ENCODE data around the gene IER5L. TPM values are rescaled to one million over a fixed set of nuclear protein-coding genes. Genes with fewer than 3 reads are reported as not detected.

The IER5L gene
- polyA plus RNA-seq, 10 donors, result 2.6 to 7.0 (median 3.6) TPM

DNA sequence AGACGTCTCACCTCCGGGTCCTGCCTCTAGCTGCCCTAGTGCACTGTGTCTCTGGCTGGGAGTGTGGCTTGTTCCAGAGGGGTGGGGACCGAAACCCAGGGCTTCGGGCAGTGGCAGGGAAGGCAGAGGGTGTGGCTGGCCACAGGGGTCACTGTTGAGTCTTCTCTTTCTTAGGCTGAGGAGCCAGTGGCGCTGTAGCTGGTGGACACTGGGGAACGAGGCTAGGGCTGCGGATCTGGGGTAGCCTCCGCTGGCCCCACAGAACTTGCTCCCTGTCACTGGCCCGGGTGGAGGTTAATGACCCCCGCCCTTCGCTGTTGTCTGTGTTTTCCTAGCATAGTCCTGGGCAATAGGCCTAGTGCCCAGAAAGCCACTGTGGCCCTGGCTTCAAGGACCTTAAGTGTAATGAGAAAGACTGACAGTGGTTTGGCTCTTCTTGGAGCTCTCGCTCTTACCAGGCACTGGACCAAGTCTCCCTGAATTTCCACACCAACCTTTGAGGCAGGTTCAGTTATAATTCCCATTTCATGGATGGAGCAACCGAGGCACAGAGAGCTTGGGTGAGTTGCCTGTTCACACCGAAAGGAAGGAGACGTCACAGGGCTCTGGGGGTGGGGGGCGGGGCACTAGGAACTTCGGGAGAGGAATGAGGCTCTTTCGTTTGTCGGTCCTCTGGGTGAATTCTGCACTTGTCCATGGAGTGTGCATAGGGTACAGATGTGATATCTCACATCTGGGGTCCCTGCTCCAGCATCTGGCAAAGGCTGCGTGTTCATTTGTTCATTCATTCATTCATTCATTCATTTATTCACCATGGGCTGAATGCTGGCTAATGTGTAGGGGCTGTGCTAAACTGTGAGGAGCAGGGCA lies 4.8 kb upstream of the IER5L start:
- peak in 1 of 3 donors; percentile 41 for DNase-seq

DNA sequence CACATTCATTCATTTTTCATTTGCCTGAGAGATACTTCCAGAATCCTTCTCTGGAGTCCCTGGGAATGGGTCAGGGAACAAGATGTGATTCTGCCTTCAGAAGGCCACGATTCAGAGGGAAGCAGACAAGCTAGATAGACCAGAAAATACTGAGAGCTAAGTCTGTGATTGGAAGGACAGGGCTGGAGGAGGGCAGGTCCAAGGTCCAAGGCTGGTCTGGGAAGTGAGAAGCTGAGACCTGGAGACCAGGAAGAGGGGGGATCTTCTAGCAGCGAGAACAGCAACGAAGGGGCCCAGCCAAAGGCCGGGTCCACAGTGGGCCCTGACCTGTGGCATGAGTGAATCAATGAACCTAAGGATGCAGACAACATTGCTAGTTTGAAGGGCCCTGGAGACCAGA lies 4.1 kb upstream of the IER5L start:
- DNase-seq, result no peak

DNA sequence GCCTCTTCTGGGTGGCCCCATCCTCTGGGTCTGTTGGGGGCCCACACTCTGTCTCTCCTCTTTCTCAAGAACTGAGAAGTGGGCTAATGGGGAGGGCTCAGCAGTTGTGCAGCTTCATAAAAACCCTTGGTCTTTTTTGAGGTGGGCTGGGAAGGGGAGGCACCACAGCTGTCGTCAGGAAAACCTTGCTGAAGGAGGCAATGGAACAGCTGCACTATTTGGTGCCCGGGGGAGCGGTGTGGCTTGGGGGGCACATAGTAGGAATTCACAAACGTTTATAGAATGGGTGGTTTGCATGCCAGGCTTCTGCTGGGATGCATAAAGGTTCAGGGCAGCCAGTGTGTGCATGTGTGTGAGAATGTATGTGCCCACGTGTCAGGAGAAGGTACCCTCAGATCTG lies 3.2 kb upstream of the IER5L start:
- DNase-seq, result no peak

DNA sequence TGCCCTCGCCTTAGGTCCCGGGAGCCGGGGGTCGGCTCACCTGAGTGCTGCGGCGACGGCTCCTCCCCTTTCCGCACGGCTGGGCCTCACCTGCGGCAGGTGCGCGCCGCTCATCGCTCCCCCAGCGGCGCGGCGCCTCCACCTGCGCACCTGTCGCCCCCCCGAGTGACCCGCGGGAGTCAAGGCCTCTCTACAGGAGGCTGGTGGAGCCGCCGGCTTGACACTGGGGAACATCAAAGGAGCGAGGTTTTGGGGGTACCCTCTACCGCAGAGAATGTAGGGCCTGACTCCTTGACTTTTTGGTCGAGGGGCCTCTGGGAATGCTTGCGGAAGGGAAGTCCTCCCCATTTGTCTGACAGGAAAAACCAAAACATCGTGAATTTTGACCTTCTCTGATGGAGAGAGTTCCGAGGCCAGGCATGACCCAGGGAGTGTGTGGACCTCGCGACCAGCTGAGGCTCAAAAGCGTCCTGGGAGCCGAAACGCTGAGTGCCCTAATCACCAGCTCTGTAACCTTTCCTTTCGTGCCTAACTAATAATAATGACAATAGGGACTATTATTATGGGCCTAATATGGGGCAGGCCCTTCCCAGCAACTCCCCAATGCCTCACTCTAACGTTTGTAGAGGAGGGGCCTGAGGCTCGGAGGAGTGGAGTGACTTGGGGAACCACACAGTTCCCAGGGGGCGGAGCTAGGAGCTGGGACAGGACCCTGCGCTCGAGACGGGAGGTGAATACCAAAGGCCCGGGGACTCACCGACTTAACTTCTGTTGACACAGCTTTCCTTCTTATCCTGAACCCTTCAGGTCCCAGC lies 714 bp upstream of the IER5L start:
- DNase-seq, result no peak

DNA sequence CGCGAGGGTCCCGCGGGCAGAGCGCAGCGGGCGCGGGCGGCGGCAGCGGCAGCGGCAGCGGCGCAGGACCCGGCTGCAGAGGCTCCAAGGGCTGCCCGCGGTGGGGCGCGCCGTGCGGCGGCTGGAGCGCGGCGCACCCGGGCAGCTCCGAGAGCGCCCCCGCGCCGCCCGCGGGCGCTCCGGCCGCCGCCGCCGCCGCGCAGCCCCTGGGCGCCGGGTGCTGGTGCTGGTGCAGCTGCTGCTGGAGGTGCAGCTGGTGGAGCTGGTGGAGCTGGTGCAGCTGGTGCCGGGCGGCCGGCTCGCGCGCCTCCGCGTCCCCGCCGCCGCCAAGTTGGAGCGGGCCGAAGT lies 644 bp downstream of the IER5L start:
- no peak for DNase-seq

DNA sequence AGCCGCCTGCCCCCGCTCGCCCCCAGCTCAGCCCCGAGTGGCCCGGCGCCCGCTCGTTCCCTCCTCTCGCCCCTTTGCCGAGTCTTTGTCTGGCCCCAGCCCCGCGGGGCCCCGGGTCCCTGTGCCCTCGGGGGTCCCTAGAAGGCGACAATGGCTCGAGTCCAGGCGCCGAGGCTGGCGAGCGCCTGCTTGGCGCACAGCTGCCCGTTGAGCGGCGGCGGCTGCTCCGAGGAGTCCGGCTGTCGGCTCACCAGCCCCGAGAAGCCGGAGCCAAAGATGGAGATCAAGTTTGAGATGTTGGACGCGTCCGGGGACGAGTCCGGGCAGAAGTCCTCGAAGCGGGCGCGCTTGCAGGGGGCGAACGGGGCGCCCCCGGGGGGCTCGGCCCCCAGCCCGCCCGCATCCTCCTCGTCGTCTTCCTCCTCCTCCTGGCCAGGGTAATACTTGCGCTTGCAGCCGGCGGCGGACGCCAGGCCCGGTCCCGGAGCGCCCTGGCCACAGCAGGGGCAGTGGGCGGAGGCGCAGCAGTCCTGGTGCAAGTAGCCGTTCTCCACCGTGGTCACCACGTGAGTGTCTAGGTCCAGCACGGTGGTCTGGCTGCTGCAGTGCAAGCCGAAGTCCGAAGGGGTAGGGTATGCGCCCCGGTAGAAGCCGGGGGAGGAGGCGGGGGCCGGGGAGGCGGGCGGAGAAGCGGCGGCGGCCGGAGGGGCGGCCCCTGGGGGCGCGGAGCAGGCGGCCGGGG lies 1.2 kb downstream of the IER5L start:
- DNase-seq, result peak in 2 of 3 donors; percentile 60 to 83

DNA sequence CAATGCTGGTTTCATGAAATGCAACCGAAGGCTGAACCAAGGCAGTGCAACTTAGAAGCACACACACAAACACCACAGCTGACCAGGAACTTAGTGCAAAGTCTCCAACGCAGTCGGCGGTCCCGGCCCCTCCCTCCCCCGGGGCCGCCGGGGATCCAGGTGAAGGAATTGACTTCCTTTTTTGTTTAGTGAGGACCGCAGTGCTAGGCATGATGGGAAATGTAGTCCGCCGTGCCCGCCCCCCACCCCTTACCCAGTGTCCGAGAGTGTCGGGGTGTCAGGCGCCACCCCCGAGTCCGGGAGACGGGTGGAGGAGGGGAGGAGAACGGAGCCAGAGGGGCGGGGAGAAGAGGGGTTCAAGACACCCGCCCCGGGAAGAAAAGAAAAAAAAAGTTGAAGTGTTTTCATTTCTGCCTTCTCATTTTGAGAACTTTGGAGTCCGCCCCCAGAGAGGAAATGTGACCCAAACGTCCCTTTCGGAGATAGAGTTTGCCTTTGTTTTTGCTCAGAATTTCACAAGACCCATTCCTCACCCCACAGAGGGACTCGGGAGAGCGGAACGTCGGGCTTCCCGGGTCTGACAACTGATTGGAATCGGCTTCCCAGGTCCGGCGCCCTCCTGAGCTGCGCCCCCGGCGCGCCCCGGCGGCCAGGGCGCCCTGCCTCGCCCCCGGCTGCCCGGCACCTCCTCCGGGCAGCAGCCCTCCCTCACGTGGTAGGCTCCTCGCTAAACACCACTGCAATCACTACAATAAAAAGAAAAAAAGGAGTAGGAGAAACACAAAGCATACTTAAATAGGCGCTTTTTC lies 2.0 kb downstream of the IER5L start:
- DNase-seq, result peak; percentile 91 to 97 (median 92)

DNA sequence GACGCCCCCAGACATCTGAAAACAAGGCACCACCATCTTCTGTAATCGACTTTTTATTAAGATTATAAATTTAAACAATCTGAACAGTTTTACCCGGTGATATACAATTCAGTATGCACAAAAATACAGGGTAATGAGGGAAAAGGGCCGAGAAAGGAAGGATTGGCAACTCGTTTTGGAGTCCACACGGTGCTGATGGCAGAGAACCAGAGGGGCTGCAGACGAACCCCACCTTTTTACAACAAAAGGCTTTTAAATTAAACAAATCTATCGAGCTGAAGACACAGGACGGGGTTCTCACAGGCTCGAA lies 2.6 kb downstream of the IER5L start:
- no peak for DNase-seq

DNA sequence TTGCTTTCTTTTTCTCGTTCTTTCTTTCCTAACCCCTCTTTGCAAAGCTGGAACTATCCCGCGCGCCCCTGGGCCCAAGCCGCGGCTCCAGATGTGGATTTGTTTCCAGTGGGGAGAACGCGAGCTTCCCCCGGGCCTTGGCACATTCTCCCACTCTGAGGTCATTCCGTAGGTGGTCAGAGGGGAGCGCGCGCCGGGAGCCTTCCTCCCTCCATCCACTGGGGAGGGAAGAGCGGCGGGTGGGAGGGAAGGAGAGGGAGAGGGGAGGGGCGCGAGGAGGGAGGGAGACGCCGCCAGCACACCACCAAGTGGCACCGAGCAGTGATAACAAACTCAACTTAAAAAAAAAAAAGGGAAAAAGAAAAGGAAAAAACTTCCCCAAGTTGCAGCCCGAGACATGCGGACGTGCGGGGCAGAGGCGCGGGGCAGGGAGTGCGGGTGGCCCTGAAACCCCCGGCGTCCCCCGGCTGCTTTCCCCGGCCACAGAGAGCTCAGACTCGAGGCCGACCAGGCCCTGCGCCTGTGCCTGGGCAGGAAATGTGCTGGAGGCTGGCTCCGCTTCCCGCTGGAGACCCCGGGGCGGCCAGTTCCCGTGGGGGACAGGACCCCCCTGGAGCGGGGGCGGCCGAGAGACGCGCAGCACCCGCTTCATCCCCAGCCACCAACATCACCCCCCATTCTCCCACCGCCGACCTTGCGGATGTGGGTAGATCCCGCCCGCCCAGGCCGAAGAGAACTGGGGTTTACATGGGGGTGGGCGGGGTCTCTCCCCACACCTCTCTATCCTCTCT lies 3.1 kb downstream of the IER5L start:
- DNase-seq, result peak; percentile 81 to 93 (median 87)

DNA sequence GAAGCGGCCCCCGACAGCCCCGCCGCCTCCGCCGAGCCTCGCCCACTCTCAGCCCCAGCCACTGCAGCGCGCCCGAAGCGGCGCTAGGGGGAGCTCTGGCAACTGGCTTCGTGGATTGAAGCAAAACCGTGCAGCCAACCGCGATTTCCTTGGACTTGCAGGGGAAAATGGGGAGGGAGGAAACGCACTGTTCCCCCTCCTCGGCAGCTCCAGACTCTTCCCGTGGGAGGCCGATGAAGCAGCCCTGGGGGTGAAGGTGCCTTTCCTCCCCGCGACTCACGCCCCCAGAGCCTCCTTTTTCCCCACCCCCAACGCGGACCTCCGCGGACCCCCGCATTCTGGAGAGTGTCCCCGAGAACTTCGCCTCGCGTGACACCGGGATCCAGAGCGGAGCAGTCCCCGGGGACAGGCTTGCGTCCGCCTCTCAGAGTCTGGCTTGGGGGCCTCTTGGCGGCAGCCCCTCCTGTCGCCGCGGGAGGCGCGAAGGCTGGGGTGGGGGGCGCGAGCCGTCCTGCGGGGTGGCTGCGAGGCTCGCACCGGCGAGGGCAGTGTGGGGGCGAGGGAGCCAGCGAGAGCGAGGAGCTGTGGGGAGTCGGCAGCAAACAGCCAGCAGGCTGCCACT lies 3.8 kb downstream of the IER5L start:
- peak; percentile 92 to 96 (median 94) for DNase-seq

DNA sequence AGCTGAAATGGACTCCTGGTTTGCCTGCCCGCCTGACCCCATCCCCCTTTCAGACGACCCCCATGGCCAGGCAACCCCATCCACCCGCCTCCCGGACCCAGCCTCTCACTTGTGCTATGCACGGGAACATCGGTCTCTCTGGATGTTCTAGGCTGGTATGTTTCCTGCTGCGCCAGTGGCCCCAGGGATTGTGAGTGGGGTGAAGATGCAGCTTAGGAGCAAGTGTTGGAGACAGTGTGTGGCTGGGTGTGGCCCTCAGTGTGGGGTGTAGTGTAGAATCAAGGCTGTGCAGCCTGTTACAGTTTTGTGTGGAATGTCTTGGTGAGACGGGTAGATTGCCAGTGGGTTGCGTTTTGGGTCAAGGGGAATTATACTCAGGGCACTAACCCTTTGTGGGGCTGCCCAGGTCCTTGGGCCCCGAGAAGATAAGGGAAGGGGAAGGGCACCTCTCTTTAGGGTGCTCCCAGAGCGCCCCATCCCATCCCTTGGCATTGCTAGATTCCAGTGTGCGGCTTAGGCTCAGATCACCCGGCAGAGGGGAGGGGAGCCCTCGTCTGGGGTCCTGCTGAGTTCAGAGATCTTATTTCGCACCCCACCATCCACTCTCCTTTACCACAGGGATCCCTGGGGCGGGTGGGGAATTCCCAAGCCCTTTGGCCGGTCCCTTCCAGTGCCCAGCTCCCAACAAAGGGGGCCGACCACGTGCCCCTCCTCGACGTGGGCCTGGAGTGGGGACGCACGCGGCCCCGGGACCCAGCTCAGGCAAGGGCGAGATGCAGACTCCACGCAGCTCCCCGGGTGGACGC lies 4.6 kb downstream of the IER5L start:
- DNase-seq, result peak in 1 of 3 donors; percentile 46

DNA sequence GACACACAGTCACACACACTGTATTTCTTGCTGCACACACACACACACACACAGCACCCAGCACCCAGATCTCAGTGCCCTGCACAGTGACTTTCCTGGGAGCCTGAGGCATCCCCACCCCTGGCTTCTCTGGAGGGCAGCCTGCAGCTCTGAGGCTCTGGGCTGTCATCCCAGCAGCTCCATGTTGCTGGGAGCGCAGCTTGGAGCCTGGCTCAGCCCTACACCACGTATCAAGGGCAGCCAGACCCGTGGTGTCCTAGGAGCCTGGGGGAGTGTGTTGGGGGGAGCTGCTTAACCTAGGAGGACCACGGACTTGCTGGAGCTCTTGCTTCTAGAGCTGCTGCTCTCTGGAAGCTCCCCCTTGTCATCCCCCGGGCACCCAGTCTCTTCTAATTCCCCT lies 5.2 kb downstream of the IER5L start:
- peak in 1 of 3 donors; percentile 64 for DNase-seq

DNA sequence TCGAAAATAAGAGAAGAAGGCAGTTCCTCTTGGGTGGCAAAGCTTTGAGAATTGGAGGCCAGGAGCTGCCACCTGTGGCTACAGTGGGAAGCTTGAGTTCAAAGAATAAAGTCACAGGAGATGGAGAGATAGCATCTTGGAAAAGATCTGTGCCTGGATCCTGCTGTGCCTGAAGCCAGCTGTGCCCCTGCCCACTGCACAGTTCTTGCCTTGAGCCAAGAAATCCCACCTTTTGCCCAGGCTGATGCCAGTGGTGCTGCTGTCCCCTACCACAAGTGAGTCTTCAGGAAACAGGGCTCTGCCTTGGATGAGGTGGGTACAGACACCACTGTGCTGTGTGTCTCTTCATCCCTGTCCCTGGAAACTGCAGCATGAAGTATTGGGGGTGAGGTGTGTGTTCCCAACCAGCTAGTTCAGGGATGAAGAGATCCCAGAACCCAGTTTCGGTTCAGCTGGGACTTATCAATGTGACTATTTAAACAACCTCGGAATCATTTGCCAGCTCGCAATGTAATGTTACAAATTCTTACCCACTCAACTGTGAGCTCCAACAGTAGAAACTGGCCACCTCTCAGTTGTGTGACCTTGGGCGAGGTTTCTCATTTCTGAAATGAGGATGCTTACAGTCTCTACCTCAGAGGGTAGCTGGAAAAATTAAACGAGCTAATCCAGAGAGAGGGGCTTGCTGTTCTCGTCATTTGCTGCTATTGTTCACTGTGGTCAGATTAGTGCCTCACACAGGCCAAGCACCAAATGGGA lies 5.9 kb downstream of the IER5L start:
- no peak for DNase-seq

DNA sequence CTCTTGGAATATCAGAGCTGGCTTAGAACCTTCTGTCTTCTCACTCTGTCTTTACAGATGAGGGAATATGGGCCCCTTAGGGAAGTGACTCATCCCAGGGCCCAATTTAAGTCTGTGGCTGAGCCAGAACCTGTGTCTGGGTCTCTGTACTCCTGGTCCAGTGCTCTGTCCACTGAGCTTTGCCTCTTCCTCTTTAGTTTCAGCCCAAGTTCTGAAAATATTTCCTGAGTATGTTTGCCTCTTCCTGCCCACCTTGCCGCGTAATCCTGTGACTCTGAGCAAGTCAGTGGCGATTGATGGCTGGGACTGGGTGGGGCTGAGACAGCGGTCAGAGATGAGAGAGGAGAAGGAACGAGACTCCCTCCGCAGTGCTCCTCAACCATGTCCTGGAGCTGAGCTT lies 7.8 kb downstream of the IER5L start:
- no peak for DNase-seq

DNA sequence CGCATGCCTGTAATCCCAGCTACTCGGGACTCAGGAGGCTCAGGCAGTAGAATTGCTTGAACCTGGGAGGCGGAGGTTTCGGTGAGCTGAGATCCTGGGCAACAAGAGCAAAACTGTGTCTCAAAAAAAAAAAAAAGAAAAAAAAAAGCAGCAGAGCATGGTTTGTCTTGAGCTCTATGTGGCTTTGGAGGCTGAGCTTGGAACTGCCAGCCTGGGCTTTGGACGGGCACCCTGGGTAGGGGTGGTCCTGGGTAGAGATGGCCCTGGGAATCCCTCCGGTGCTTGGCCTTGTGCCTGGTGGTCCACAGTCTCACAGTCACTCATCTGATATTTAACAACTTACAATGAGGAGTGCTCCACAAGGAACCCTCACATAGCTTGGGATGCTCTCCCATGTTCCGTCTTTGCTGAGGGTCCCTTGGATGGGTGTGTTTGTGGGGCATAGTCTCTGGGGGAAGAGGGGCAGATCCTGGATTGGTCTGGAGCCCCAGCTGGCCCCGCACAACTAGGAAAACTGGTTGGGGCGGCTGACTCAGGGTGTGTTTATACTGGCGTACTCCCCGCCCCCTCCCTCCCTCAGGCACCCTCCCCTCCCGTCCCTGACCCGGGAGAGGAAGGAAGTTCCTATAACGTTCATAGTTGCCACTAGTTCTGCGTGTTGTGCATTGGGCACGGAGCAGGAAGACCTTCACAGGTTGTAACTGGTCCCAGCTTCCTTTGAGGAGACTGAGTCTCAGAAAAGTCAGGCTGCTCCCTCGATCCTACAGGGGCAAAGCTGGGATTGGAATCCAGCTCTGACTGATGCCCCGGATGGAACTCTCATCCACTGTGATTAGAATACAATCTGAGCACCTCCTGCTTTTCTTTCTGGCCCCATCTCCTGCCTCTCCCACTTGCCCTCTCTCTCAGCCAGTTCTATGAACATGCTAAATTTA lies 11.2 kb downstream of the IER5L start:
- peak in 2 of 3 donors; percentile 59 to 72 for DNase-seq

DNA sequence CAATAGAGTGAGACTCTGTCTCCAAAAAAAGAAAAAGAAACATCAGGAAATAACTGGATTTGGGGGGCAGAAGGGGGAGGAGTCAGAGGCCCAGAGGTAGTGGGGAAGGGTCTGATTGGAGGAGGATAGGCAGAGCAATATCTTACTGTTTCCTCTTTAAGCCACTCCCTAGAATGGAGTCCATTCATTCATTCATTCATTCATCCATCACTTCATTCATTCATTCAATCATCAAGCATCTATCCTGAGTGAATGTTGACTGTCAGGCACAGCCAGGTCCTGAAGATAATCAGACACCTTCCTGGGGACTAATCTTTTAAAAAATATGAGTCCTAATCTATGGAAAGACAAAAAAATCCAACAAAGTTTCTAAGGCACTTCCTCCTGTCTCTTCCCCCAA lies 12.9 kb downstream of the IER5L start:
- no peak for DNase-seq

DNA sequence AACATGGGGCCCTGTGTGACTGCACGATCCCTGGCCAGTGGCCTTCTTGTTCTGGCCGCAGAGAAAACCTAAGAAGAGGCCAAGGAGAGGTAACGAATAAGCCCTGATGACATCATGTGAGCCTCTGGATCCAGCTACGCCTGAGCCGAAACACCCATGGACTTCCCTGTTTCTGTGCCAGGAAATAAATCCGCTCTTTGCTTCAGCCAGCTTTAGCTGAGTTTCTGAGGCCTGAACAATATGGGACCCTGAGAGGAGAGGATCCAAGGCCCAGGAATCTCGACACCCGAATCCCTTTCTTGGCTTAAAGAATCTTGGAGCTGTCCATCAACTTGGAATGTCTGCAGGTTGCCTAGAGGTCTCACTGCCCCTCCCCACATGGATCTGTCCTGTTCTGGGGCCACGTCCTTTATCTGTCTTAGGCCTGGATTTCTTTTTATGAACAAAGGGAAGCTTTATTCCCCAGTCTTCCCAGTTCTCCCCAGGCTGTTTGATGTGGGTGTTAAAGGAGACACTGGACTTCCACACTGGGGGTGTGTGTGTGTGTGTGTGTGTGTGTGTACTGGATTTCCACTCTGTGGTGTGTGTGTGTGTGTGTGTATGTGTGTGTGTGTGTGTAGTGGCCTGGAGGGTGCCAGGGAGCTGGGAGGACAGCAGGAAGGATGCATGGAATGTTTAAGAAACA lies 13.7 kb downstream of the IER5L start:
- peak; percentile 79 to 96 (median 92) for DNase-seq

All from muscle of back (tissue), 11 donors.